Psoas muscle (tissue), 8 donors: ENCODE data around the gene FBXW11. TPM values are rescaled to one million over a fixed set of nuclear protein-coding genes. Genes with fewer than 3 reads are reported as not detected.

Experiments used
- ATAC-seq, 4 donors: fragments of 200-7000 bp; cut with Tn5 transposase; one replicate each; pipeline ENCODE4 v1.9.1; 2020; ENCODE audit warnings: moderate library complexity in 3 of 4, mild to moderate bottlenecking in 2 of 4
- DNase-seq, 2 donors: peaks; one replicate each; pipeline ENCODE4 v3.0.0-alpha.2; 2020
- H3K27ac ChIP-seq: fragments of 200-600 bp; one replicate; pipeline ENCODE4 v1.8.0; 2022
- H3K27me3 ChIP-seq, 3 donors: fragments of 200-600 bp in 1 of 3; one replicate each; pipeline versions ENCODE4 v1.6.1 to v1.8.0; 2013 to 2022; ENCODE audit warnings: low read length in 2 of 3, mild to moderate bottlenecking in 2 of 3, moderate library complexity in 1 of 3; ENCODE audit not compliant: insufficient read depth in 3 of 3
- H3K36me3 ChIP-seq, 2 donors: fragments of 200-600 bp in 1 of 2; one replicate each; pipeline versions ENCODE4 v1.6.1 to v1.8.0; 2013 to 2022; ENCODE audit warnings: low read depth in 1 of 2, mild to moderate bottlenecking in 1 of 2, moderate library complexity in 1 of 2; ENCODE audit not compliant: insufficient read depth in 1 of 2
- H3K4me1 ChIP-seq: fragments of 200-600 bp; one replicate; pipeline ENCODE4 v1.8.0; 2022
- H3K4me3 ChIP-seq: fragments of 200-600 bp; one replicate; pipeline ENCODE4 v1.8.0; 2022; ENCODE audit warnings: mild to moderate bottlenecking
- H3K9me3 ChIP-seq: fragments of 200-600 bp; one replicate; pipeline ENCODE4 v1.8.0; 2022
- CTCF ChIP-seq: fragments of 200-600 bp; IDR thresholded peaks from one replicate; pipeline ENCODE4 v1.8.0; 2022; ENCODE audit warnings: antibody characterized with exemption
- WGBS, 3 donors: extraction: QIAGEN DNeasy Blood & Tissue Kit; methylation state at CpG; one replicate each; pipeline versions ENCODE4 v1.1.6 to v1.1.7; 2013; 5-methylcytosine and 5-hydroxymethylcytosine counted together
- intact Hi-C, 2 donors: fragments of 100-400 bp; cut with DNase I; formaldehyde crosslinking; loops; one replicate each; pipeline versions ENCODE4 v1.11.0 to v1.14.2; 2022
- polyA plus RNA-seq, 3 donors: library from polyadenylated mRNA; stranded (reverse); fragments of 200-250 nt; gene quantifications; one replicate each; pipeline ENCODE4 v1.2.3, GENCODE V29; 2013
- total RNA-seq, 4 donors: library from RNA; stranded (reverse); fragmentation: NEBNext Ultra II Directional in 2 of 4; extraction: Animal tissue kit (Norgen Biotek cat#: 25700) in 2 of 4; gene quantifications; one replicate each; pipeline versions ENCODE4 v1.2.1 to v1.2.4, GENCODE V29; 2021 to 2023
- donor health status: healthy with polysubstance abuse.
- donor health status: DM: no; HTN: no; CAD: no; lungs with moderate emphysema.
- donor health status: Bipolar disorder and iron deficiency.
- donor health status: healthy.
- donor health status: DM: yes; HTN: yes; CAD: no.
- donor health status: DM: no; HTN: no; CAD: no.
- donor health status: DM: no; HTN: no; CAD: no.
- donor health status: DM: yes; HTN: yes; CAD: no.

The FBXW11 gene
- total and polyA plus RNA-seq, 7 donors, result 14.7 to 62.8 (median 50.1) TPM

DNA sequence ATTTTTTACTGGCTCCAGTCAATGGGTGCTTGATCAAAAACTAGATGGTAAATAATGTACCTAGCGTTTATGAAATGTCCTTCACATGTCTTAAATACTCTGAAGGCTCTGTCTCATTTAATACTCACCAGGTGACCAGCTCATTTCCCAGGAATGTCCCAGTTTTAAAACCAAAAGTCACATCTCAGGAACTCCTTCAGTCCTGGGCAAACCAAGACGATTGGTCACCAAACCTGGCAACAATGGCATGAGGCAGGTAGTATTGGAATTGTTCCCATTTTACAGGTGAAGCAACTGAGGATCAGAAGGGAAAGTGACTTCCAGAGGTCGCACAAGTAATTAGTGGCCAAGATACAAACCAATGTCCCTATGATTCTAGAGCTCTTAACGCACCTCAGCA is 193.2 kb downstream of the FBXW11 start:
- 86 to 90% (median 90%) methylated on average over 4 of the region's 4 CpGs for WGBS, 3 donors
- no peak for ATAC-seq

More for the DNA sequence above, 193.2 kb downstream of the FBXW11 start:
- H3K4me3 ChIP-seq, result no peak overlapping the region
- intact Hi-C loops, result no loop called here
- no peaks in the 10 kb centered on the region for H3K4me1 ChIP-seq
- no peak overlapping the region for H3K27ac ChIP-seq
- H3K9me3 ChIP-seq, result peaks cover 3% of the 10 kb centered on the region
- no peak for DNase-seq
- peaks cover 0 to 2% (median 0%) of the 10 kb centered on the region in 3 donors for H3K27me3 ChIP-seq
- H3K36me3 ChIP-seq, result no peaks in the 10 kb centered on the region
- TF ChIP-seq CTCF, result no peak

Other genes starting within 250 kb of the FBXW11 start
- gene SMIM23, start 220.8 kb downstream of the FBXW11 start, total RNA-seq, result not detected
- not detected for gene SMIM23, start 220.8 kb downstream of the FBXW11 start, polyA plus RNA-seq
- 1 to 10 TPM; 6.1 to 8.6 (median 6.6) TPM for gene STK10, start 181.6 kb upstream of the FBXW11 start, total RNA-seq
- 1 to 10 TPM; 1.9 to 6.4 (median 3.7) TPM for gene STK10, start 181.6 kb upstream of the FBXW11 start, polyA plus RNA-seq
- not detected for gene EFCAB9, start 187.5 kb upstream of the FBXW11 start, total RNA-seq
- under 1 TPM in 1 of 3 donors, not detected in 2; 0.08 TPM for gene EFCAB9, start 187.5 kb upstream of the FBXW11 start, polyA plus RNA-seq